Choroid plexus epithelial cell (primary cell): ENCODE results near the gene STRN3.
A peak's percentile ranks its signal among the peaks of the same experiment; 100 is the strongest.

Experiments
- DNase-seq: peaks from one replicate; pipeline ENCODE4 v3.0.0-alpha.2; 2010; ENCODE audit warnings: low read depth
- H3K4me3 ChIP-seq: 2 replicates; pipeline ENCODE4 v1.5.1; 2011; ENCODE audit warnings: low read depth, mild to moderate bottlenecking, control low read depth, low read length, moderate library complexity
- TF ChIP-seq, protein P1 (sequence below): conservative IDR thresholded peaks from 2 replicates; pipeline ENCODE4 v1.5.1; 2011; ENCODE audit warnings: low read depth, mild to moderate bottlenecking, control low read depth, inconsistent platforms, low read length, moderate library complexity

The STRN3 gene

GRCh38 chr14:30993071-30993470, 33.1 kb downstream of the STRN3 start:
- TF ChIP-seq, protein P1, sequence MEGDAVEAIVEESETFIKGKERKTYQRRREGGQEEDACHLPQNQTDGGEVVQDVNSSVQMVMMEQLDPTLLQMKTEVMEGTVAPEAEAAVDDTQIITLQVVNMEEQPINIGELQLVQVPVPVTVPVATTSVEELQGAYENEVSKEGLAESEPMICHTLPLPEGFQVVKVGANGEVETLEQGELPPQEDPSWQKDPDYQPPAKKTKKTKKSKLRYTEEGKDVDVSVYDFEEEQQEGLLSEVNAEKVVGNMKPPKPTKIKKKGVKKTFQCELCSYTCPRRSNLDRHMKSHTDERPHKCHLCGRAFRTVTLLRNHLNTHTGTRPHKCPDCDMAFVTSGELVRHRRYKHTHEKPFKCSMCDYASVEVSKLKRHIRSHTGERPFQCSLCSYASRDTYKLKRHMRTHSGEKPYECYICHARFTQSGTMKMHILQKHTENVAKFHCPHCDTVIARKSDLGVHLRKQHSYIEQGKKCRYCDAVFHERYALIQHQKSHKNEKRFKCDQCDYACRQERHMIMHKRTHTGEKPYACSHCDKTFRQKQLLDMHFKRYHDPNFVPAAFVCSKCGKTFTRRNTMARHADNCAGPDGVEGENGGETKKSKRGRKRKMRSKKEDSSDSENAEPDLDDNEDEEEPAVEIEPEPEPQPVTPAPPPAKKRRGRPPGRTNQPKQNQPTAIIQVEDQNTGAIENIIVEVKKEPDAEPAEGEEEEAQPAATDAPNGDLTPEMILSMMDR: no peak
- no peak for DNase-seq
- H3K4me3 ChIP-seq: no peak overlapping the region

DNA sequence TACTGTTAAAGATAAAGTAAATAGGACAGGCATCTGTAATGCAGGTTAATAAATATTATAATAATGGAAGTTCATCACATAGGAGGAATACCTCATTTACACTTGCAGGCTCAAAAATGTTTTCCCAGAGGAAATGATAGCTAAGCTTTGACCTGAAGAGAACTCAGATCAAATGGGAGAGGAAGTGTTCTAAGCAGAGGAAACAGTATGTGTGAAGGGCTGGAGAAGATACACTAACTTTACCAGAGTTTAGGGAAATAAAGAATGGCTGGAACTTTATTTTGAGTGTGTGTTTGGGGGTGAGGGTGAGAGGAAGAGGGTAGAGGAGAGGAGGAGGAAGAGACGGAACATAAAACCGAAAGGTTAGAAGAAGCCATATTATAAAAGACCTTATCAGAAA, 34.8 kb downstream of the STRN3 start:
- TF ChIP-seq, protein P1: no peak
- no peak overlapping the region for H3K4me3 ChIP-seq
- DNase-seq: no peak

DNA sequence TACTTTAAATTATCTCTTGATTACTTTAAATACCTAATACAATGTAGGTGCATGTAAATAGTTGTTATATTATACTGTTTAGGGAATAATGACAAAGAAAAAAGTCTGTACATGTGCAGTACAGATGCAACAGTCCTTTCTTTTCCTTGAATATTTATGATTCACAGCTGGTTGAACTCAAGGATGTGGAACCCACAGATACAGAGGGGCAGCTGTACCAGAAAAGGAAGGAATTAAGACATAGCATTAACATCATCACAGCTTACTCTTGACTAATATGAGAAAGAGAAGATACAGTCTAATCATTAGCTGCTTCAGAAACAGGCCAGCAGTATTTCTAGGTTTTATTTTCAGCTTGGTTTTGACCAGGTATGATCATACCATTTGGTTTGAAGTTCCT, 35.4 kb downstream of the STRN3 start:
- no peak overlapping the region for H3K4me3 ChIP-seq
- TF ChIP-seq, protein P1: no peak
- DNase-seq: peak; percentile 26

GRCh38 chr14:30988509-30988908, 37.7 kb downstream of the STRN3 start:
- no peak overlapping the region for H3K4me3 ChIP-seq
- DNase-seq: peak; percentile 53
- TF ChIP-seq, protein P1: no peak

DNA sequence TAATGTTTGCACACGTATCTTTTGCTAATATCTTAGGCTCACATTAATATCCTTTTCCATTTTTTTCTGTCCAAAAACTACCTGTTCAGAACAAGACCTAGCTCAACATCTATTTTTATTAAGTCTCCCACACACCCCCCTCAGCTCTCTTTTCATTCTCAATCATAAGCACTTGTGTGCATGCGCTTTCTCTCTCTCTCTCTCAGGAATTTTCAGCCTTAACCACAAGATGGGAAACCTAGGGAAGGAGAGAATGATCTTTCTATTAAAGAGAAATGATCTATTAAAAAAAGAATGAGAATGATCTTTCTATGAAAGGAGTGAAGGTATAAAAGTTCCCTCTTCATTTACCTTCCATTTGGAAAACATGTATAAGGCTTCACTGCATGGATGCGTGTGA, 40.4 kb downstream of the STRN3 start:
- no peak for DNase-seq
- H3K4me3 ChIP-seq: no peak overlapping the region
- TF ChIP-seq, protein P1: no peak

GRCh38 chr14:30983858-30984257, 42.3 kb downstream of the STRN3 start:
- no peak for DNase-seq
- no peak overlapping the region for H3K4me3 ChIP-seq
- TF ChIP-seq, protein P1: no peak

DNA sequence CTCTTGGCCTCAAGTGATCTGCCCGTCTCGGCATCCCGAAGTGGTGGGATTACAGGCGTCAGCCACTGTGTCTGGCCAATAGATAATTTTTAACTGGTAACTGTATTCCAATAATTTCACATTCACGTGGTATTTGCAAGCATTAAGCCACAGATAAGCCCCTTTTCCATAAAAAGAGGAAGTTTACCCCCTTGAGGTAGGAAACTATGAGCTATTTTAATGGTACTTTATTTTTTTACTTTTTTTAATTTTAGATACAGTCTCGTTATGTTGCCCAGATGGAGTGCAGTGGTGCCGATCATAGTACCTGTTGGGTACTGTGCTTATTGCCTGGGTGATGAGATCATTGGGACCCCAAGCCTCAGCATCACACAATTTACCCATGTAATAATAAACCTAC, 43.6 kb downstream of the STRN3 start:
- H3K4me3 ChIP-seq: no peak overlapping the region
- TF ChIP-seq, protein P1: no peak
- DNase-seq: no peak
